HG03025 (cell line): ENCODE results near the gene AKR1B1.

Source experiments
- ATAC-seq: cut with Tn5 transposase; IDR thresholded peaks from one replicate; pipeline ENCODE4 v1.9.1; 2021; ENCODE audit warnings: mild to moderate bottlenecking, moderate library complexity; ENCODE audit not compliant: unreplicated experiment, low FRiP score

AKR1B1 gene

DNA sequence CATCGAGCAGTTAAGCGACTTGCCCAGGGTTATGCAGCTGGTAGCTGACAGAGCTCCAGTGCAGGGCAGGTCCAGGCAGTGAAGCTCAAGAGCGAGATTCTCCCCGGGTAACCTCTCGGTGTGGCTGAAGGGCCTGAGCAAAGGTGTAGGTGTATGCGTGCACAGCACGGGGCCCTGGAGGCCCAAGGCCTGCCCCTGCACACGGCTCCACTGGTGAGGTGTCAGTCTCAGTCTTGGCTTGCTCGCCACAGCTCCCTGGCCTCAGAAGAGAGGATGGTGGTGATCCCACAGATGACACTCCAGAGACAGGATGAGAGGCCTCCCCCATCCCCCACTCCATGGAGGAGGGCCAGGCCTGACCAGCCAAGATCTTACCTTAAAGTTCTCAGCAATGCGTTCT lies 12.0 kb downstream of the AKR1B1 start:
- ATAC-seq, result no peak

DNA sequence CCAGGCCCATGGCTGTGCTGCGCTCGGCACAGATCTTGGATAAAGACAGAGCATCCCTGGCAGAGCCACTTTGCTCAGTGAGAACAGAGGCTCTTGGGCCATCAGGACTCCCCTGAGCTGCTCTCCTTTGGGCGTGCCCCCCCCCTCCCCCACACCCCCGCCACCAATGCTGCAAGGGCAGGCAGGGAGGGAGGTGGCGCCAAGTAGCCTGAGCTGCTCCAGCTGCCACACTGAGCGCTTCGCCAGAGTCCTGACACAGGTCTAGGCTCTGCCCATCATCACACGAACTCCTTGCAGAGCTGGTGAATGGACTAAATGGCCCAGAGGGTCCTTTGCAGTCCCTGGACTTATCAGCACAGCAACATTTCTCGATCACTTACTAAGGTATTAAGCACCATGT lies 12.5 kb downstream of the AKR1B1 start:
- ATAC-seq, result no peak

DNA sequence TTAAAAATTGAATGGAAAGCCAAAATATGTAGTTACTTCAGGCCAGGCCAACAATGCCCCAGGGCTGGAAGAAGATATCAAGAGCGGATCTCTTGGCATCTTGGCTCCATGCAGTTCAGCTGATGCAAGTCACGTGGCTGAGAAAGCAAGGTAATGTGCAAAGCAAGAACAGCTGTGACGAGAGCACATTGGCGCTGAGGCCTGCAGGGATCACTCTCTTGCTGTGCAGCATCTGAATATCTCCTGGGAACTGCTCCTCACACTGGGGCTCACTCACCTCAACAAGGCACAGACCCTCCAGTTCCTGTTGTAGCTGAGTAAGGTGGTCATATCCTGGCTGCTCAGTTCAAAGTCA lies 14.0 kb downstream of the AKR1B1 start:
- ATAC-seq, result no peak

DNA sequence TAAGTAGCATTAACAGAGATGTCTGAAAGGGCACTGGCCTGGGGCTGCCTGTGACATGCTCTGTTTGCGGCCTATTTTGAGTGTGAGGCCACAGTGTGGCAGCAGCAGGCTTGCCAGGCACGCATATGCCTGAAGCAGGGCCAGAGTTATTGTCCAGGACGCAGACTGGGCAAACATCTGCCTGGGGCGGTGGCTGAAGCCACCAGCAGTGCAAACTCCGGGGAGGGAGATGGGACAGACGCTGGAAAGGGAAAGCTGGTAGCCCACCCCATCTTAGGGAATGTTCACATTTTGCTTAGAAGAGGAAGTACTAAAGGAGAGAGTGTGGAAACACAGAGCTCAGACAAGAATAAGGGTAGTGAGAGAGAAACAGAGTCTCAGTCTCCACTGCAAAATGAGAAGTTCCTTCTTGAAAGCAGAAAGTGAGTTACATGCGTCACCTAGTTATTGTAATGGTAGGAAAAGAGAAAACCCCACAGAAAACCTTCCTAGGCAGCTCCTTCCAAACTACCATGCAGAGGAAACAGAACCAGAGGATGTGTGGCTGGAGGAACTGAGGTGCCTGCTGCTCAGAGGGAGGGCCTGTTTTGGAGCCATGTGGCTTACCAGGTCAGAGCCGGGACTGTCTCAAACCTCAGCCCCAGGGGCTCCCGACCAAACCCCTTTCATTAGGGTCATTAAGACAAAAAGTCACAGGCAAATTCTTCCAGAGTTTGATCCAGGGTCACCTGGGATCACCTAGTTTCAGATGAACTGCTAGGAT lies 14.5 kb downstream of the AKR1B1 start:
- no peak for ATAC-seq

DNA sequence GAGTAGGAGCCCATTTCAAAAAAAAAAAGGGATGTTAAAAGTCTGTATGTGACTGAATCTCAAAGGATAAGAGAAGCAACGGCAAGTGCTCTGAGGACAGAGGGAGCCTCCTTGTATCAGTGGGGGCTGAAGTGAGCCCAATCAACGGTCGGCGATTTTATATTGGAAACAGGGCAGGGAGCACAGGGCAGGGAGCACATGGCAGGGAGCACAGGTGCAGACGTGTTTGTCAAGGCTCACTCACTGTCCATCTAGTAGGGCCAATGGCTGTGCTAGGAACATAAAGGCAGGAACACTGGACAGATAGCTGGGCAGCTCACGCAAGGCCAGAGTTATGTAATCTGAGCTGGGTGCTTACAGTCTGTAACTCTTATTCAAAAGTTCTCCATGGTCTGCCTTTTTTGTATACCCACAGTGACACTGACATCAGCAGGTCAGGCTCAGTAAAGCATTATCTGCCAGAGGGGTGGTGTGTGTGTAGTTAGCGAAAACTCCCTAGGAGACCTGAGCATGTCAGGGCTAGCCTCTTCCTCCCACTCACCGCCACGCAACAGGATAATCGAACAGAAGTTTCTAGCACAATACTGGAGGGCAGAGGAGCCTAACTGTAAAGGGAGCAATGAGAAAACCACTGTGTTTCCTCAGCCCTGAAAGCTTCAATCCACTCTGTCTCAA lies 15.4 kb downstream of the AKR1B1 start:
- ATAC-seq, result no peak

DNA sequence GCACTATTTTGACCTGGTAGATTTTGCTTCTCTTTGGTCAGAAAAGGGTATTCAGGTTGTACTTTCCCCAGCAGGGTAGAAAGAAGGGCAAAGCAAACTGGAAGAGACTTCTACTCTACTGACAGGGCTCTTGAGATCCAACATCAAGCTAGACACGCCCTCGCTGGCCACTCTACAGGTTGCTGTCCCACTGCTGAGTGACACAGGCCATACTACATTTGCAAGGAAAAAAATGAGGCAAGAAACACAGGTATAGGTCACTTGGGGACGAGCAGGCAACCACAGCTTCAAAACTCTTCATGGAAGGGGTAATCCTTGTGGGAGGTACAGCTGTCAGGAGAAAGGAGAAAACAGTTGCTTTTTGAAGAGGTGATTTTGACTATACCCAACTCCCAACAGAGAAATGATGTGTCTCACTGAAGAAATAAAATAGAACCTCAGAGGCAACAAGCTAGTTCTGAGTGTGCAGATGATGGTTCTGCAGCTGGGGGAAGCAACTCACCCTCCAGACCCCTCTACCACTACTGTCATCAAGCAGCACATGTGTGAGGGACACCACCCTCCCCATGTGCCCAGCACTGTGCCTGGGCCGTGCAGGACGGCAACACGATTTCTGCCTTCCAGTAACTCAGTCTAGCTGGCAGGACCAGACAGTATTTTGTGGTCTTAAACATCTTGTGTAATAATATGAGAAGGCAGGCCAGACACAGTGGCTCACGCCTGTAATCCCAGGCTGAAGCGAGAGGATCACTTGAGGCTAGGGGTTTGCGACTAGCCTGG lies 16.3 kb downstream of the AKR1B1 start:
- ATAC-seq, result no peak

DNA sequence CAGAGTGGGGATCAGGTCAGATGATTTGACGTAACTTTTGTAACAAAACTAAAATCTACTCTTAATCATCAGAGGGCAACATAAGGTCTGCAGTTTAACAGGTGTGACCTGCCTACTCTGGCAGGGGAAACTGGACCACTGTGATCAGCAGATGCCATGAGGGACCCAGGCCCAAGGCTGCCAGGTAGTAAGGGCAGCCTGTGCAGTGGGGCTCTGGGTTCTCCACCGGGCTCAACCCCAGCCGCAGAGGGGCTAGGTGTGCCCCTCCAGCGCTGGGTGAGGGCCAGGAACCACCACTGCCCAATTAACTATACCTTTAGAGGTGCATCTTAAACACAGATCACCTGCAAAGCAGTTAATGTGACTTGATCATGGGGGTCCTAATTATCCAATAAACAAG lies 17.6 kb downstream of the AKR1B1 start:
- no peak for ATAC-seq

DNA sequence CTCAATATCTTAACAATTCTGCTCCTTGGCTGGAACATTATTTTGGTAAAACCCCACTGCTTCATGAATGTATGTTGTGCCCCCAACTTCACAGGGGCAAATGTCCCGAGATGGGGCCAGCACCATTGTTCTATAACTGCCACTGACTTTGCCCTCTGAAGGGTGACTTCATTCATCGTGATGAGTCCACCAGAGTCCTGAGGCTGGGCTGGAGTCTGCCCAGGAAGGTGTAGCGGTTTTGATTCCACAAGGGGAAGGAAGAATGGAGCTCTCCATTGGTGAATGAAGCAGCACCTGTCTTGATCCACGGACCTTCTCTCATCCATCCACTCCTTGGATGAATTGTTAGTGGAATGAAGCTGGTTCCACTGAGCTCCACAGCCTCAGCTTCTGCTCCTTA lies 18.4 kb downstream of the AKR1B1 start:
- no peak for ATAC-seq

DNA sequence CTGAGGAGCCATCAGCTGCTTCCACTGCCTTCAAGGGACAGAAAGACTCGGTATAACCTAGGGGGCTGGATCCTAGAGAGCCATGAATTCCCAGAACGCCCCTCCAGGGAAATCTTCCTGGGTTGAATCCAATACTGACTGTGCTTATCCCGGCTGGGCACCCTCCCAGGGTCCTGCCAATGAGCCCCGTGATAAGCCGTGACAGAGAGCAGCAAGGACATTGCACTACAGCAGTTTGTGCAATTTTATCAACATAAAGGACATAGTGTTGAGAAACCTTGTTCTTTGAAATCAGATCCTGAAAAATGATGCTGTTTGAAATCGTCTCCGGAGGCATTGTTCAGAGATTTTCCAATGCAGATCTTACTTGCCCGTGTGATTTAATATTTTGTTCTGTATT lies 18.8 kb downstream of the AKR1B1 start:
- no peak for ATAC-seq

DNA sequence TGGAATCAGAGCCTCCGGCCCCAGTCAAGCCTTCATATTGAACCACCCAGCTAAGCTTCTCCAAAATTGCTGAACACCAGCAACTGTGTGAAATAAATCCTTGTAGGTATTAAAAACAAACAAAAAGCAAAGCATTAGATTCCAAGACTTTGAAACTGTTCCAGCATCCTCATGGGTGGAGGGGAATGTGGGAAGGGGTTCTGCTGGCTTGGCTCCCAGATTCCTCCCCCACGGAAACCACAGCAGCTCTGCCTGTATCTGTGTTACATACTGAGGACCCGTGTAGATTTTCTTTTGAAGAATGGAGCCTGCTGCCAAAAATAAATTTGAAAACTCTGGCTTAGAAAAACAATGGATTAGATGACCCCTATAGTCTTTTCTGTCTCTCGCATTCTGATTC lies 20.0 kb downstream of the AKR1B1 start:
- ATAC-seq, result no peak

DNA sequence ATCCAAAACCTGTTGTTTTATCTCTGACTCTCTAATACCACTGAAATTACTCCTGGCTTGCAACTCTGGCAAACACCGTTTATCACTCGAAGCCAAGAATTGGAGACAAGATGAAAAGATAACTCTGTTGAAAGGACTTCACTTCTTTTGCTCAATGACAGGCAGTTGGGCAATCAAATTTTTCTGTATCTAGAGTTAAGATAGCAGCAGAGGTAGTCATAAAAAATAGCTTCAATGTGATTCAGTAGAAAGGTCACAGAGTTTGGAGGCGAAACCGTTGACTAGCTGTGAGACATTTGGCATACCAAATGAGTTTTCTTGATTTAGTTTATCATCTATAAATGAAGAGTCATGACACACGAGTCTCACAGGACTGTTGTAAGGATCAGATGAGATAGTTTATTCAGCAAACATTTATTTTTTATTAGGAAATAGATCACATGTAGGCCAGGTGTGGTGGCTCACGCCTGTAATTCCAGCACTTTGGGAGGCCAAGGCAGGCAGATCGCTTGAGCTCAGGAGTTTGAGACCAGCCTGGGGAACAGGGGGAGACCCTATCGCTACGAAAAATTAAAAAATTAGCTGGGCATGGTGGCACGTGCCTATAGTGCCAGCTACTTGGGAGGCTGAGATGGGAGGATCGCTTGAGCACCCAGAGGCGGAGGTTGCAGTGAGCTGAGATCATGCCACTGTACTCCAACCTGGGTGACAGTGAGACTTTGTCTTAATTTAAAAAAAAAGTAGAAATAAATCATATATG lies 23.6 kb downstream of the AKR1B1 start:
- ATAC-seq, result no peak

DNA sequence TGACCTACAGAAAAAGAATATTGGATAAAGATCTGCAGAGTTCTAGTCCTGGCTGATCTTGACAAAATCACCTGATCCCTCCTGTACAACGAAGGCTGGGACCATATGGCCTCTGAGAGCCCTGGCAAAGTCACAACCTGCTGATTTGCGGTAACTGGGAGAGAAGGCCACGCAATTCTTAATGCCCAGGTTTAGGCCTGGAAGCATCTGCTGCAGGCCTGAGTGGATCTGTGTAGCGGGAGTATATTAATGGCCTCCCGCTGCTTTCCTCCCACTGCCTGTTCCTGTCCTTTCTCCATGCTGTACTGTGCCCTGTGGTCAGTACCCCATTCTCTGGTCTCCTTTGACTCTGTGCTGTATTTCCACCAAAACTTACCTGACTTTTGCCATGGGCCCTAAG lies 24.2 kb downstream of the AKR1B1 start:
- ATAC-seq, result no peak

DNA sequence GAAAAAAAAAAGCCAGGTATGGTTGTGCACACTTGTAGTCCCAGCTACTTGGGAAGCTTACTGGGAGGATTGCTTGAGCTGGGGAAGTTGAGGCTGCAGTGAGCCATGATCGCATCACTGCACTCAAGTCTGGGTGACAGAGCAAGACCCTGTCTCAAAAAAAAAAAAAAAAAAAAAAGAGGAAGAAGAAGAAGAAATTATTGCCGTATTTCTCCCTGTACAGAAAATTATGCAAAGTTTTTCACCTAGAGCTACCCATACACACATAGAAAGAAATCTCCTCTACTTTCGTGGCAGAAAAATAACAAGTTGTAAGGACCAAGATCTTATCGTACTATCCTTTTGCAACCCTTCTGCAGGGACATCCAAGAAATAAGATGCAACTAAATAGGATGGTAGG lies 25.5 kb downstream of the AKR1B1 start:
- ATAC-seq, result no peak

DNA sequence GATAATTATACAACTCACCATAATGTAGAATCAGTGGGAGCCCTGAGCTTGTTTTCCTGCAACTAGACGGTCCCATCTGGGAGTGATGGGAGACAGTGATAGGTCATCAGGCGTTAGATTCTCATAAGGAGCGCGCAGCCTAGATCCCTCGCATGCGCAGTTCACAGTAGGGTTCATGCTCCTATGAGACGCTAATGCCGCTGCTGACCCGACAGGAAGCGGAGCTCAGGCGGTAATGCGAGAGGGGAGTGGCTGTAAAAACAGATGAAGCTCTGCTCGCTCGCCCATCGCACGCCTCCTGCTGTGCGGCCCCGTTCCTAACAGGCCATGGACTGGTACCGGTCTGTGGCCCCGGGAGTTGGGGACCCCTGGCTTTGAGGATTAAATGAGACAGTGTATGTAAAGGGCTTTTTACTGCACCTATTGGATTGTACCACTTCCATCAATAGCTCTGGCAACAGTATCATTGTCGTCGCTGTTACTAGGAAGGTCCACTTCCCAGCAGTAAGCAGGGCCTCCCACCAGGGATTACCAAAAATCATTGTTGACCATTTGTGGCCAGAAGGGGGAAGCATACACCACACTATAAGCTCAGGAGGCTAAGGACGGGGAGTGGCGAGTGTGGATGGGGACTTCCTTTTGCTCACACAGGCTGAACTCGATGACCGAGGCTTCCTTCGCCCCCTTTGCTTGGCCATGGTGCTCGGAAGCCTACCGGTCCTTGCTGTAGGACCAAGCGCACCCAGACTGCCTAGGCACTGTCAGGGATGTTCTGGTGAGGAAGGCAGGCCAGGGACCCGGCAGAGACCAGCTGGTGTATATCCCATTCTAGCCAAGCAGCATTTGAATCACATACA lies 26.4 kb downstream of the AKR1B1 start:
- peak; percentile 94 for ATAC-seq

DNA sequence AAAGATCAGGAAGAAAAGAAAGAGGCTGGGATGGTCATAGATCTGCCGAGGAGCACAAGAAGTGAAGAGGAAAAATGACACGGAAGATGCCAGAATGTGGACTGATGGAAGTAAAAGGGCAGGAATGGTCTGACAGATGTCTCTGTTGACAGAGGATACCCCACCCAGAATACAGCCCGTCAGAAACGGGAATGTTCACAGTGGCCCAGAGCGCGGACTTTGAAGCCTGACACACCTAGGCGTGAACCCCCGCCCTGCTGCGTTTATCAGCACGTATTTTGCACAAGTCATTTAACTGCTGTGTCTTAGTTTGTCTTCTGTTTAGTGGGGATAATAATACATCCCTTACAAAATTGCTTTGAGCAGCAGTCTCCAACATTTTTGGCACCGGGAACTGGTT lies 27.1 kb downstream of the AKR1B1 start:
- ATAC-seq, result no peak

DNA sequence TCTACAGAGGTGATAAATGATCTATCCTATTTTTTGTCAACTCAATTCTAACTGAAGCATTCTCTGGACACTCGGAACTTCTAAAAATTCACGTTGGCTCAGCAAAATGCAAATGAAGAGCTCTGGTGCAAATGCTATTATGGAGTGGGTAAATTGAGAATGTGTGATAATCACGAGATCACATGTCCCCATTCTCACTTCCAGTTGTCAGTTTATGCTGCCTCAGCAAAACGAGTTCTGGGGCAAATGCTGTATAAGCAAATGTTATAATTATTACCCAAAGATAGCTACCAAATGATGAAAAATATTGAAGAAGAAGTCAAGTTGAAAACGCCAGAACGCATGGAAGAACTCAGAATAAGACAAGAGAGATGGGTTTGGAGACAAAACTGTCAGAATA lies 29.4 kb downstream of the AKR1B1 start:
- ATAC-seq, result no peak

DNA sequence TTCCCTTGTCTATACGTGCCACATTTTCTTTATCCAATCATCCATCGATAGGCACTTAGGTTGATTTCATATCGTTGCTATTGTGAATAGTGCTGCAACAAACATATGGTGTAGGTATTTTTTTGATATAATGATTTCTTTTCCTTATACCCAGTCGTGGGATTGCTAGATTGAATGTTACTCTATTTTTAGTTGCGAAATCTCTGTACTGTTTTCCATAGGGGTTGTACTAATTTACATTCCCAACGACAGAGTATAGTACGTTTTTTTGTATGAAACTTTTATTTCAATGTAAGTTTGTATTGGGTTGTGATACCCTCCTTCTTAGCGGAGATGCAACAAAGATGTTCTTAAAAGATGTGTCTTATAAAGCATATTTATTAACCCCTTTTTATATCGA lies 30.0 kb downstream of the AKR1B1 start:
- no peak for ATAC-seq

DNA sequence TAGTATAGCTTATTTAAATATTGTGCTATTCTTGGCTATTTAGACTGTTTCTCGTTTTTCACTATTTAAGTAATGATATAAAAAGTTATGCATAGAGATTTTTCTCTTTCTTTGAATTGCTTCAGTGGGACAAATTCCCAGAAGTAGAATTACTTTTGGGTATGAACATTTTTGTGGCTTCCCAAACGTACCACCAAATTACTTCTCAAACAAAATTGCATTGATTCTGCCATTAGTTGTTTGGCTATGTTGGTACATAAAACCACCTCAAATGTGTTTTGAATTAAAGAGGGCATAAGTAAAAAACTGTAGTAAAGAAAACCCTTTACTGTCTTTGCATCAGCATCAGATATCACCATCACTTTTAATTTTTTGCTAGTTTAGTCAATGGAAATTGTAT lies 31.0 kb downstream of the AKR1B1 start:
- no peak for ATAC-seq

DNA sequence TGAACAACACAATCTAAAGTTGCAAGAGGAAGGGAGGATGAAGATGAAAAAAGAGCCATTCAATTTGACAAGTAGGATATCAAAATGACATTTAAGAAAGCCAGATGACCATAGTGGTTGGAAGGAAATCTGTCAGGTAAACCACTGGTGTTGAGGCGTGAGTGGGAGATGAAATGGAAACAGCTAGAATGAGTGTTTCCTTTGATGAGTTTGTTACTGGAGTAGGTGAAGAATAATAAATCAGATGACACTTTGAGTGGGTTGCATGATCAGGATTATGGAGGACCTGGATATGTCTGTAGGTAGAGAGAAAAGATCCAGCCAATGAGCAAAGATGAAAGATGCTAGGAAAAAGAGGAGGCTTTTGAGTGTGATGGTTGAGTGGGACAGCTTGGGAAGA lies 33.1 kb downstream of the AKR1B1 start:
- ATAC-seq, result no peak

DNA sequence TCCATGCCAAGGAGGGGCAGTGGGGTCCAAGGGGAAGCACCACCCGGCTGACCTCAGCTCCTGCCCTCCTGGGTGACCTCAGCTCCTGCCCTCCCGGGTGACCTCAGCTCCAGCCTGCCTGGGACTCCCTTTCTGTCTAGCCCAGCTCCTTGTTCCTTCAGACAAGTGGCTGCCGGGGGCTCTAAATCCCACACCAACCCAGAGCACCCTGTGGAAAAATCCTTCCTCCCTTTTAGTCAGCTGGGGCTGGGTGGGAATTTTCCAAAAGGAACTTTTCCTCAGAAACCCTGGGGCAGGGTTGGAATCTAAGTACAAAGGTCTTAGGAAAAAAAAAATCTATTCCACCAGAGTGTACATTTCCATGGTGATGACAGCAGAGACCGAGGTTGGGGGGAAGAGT lies 36.3 kb downstream of the AKR1B1 start:
- no peak for ATAC-seq
